DND-41 (cell line): ENCODE measurements around the gene CDC42EP1.

Experiments used
- CTCF ChIP-seq: IDR thresholded peaks from 2 replicates; pipeline ENCODE4 v1.5.1; 2012; ENCODE audit warnings: borderline replicate concordance, low read length, moderate library complexity, mild to moderate bottlenecking; ENCODE audit not compliant: poor library complexity, severe bottlenecking; ENCODE audit errors: extremely low read depth
- EZH2 ChIP-seq: IDR thresholded peaks from 3 replicates; pipeline ENCODE4 v1.6.1; 2012; ENCODE audit warnings: borderline replicate concordance, low read depth, mild to moderate bottlenecking, moderate library complexity, low read length, inconsistent platforms; ENCODE audit not compliant: severe bottlenecking

- no peak for TF ChIP-seq CTCF
- no peak for TF ChIP-seq EZH2
Observed at GRCh38 chr22:37604074-37604473, 43.8 kb downstream of the CDC42EP1 start.
